Measurements from ENCODE around the gene ZFHX3. TPM values are rescaled to one million over a fixed set of nuclear protein-coding genes. Genes with fewer than 3 reads are reported as not detected.
A peak's percentile ranks its signal among the peaks of the same experiment; 100 is the strongest.

Gene ZFHX3
- total RNA-seq, 2 donors from 2014 or later: 9.2 to 18.9 TPM

DNA sequence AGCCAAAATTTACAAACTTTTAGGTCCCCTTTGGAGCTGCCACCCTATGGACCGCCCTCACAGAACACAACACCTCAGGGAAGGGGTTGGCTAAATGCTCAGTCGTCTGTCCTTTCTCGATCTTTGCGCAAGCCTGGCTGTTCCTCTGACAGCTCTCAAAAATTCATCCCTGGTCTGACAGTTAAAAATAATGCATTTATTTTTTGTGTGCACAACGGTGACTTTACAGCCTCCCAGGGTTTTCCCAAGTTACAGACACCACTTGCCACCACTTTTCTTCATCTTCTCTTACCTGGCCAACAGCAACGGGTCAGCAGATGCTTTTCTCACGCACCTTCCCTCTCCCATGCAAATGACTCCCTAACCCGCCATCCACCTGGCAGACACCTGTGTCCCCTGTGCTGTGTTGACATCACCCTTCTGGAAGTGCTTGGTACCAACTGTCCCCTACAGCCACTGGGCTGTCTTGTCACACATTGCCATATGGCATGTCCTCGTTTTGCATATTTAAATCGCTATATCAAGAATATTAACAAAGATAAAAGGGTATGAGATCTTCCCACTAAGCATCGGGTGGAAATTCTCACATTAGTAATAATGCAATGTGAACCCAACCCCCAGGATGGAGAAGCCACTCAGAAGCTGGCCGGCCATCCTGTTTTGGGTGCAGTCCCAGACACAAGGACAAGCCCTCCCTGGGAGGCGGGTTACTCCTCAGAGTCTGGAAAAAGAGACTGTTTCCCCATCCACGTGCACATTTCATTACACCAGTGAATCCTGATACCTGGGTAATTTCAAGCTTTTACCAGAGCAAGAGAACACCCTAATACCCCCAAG is 187.0 kb downstream of the ZFHX3 start:
- H3K27ac ChIP-seq: no peak overlapping the region
- no peaks in the 10 kb centered on the region for H3K9me3 ChIP-seq
- H3K36me3 ChIP-seq: no peaks in the 10 kb centered on the region
- no peak overlapping the region for H3K4me3 ChIP-seq
- H3K4me1 ChIP-seq: peaks cover 0 to 8% of the 10 kb centered on the region in 2 donors
- TF ChIP-seq, protein P1, sequence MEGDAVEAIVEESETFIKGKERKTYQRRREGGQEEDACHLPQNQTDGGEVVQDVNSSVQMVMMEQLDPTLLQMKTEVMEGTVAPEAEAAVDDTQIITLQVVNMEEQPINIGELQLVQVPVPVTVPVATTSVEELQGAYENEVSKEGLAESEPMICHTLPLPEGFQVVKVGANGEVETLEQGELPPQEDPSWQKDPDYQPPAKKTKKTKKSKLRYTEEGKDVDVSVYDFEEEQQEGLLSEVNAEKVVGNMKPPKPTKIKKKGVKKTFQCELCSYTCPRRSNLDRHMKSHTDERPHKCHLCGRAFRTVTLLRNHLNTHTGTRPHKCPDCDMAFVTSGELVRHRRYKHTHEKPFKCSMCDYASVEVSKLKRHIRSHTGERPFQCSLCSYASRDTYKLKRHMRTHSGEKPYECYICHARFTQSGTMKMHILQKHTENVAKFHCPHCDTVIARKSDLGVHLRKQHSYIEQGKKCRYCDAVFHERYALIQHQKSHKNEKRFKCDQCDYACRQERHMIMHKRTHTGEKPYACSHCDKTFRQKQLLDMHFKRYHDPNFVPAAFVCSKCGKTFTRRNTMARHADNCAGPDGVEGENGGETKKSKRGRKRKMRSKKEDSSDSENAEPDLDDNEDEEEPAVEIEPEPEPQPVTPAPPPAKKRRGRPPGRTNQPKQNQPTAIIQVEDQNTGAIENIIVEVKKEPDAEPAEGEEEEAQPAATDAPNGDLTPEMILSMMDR (IDR thresholded peaks at IDR 0.05): no peak
- DNase-seq (ENCODE audit: low spot score): no peak
- H3K27me3 ChIP-seq: no peaks in the 10 kb centered on the region

DNA sequence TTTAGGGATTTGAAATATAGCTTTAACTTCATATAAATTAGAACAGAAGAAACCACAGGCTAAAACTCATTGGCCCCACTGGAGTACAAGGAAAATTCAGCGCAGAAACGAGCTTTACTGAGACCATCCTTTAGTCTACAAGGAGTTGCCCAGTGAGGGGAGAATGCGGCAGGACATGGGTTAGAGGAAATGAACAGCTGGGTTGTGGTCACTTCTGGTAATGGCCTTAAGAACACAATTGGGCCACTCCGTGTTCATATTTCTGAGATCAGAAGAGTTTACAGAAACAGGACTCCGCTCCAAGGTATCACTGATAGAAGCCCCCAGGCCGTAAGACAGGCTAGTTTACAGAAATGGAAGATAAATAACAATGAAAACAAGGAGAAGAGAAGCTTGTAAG is 188.3 kb downstream of the ZFHX3 start:
- H3K27ac ChIP-seq: peak overlapping the region; percentile 52 to 72
- DNase-seq (ENCODE audit: low spot score): no peak
- no peaks in the 10 kb centered on the region for H3K27me3 ChIP-seq
- no peaks in the 10 kb centered on the region for H3K36me3 ChIP-seq
- H3K4me3 ChIP-seq: no peak overlapping the region
- H3K9me3 ChIP-seq: no peaks in the 10 kb centered on the region
- TF ChIP-seq, protein P1 (IDR thresholded peaks at IDR 0.05): no peak
- H3K4me1 ChIP-seq: peaks cover 0 to 8% of the 10 kb centered on the region in 2 donors

DNA sequence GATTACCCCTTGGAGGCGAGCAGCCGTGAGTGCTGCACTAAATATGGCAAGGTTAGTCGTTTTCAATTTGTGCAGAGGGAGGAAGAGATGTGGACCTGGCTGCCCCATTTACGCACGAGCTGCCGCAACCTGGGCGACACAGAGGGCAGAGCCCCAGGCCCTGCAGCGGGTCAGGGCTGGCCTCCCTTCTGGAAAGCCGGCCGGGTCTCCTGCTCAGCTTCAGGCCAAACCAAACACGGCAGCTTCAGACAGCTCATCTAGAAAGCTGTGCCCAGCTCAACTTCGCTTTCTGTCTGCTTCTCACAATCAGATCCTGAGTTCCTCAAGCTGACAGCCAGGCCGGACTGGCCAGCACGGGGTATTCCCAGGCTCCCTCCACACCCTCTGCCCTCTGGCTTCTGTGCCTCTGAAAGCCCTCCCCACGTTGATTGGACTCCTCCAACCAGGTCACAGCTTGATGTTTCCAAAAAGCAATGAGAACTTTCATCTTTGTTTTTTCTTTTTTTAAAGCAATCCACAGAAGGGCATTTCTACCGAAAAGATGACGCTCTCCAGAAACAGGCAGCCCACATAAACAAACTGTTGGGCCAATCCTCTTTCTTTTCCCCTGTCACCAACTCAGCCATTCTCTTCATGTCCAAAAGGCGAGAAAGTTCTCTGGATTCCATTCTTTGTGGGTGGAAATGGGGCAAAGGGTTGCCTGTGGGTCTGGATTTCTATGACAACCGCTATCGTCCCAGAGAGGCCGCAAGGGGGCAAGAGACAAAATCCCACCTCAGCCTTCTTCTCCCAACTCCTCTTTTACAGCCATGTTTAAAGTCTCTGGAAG is 189.0 kb downstream of the ZFHX3 start:
- Histone ChIP-seq H3K36me3 (no peaks in the 10 kb centered on the region), H3K4me1 (peaks cover 0 to 8% of the 10 kb centered on the region in 2 donors), H3K9me3 (no peaks in the 10 kb centered on the region), H3K4me3 (no peak overlapping the region), H3K27me3 (no peaks in the 10 kb centered on the region), H3K27ac (peak overlapping the region; percentile 52 to 72)
- TF ChIP-seq, protein P1 (IDR thresholded peaks at IDR 0.05): no peak
- no peak for DNase-seq (ENCODE audit: low spot score)

DNA sequence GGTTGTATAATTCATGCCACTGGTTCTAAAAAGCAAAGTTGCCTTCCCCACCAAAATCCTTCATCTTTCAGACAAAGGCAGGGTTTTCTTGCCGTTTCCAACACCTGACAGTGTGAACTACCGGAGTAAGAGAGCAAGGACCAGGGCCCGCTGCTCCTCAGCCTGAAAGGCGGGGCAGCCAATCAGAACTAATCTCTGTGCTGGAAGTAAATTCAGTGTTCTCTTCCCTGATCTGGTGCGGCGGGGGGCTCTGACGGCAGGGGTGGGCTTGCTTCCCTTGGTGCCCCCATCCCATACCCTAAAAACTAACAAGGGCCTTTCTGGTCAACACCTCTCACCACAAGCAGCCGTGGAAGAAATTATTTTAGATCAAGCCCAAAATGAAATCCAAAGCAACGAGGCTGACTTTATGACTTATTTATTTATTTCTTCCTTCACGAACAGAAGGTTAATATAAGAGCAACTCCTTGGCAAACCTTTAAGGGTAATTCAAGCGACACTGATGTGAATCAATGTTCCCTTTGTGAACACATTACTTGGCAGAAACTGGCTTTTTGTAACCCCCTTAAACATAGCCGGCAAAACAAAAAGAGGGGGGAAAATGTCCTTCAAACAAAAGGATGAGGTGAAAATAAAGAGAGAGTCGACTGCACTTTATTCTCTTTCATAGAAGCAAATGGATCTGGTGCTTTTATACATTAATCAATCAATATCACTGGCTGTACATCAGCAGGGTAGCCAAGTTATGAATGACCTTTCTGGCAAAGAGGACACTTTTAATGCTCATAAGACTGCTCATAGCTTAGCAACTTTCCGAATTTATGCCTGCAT is 189.9 kb downstream of the ZFHX3 start:
- Histone ChIP-seq H3K9me3 (no peaks in the 10 kb centered on the region), H3K27me3 (no peaks in the 10 kb centered on the region), H3K27ac (peak overlapping the region; percentile 9 to 72), H3K4me3 (no peak overlapping the region), H3K4me1 (peaks cover 0 to 11% of the 10 kb centered on the region in 2 donors), H3K36me3 (no peaks in the 10 kb centered on the region)
- TF ChIP-seq, protein P1 (IDR thresholded peaks at IDR 0.05): no peak
- no peak for DNase-seq (ENCODE audit: low spot score)

DNA sequence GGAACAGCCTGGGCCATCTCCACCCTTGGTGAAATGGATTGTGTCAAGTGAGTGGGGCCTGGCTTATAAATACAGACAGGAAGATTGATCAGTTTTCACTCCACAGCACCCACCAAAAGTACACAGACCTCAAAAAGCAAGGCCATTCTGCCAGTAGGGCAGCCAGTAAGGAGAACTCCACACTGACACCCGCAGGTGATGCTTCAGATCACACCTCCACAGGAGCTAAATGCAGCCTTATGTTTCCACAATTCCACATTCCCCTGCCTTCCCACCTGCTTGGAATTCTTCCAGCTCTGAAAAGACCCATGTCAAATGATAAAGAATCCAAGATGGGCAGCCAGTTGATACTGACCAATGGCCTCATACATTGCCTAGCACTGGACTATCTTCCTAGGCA is 191.1 kb downstream of the ZFHX3 start:
- Histone ChIP-seq H3K4me1 (peaks cover 0 to 19% of the 10 kb centered on the region in 2 donors), H3K27ac (no peak overlapping the region), H3K36me3 (no peaks in the 10 kb centered on the region), H3K9me3 (no peaks in the 10 kb centered on the region), H3K4me3 (no peak overlapping the region), H3K27me3 (no peaks in the 10 kb centered on the region)
- TF ChIP-seq, protein P1 (IDR thresholded peaks at IDR 0.05): peak in 1 of 2 donors; percentile 37
- no peak for DNase-seq (ENCODE audit: low spot score)

All from right atrium auricular region (tissue), 2 donors.